Right lung (tissue), 5 donors: ENCODE data around the gene NTF3. TPM values are rescaled to one million over a fixed set of nuclear protein-coding genes. Genes with fewer than 3 reads are reported as not detected.
A peak's percentile ranks its signal among the peaks of the same experiment; 100 is the strongest.

Experiments
- DNase-seq, 2 donors: peaks; one replicate each; pipeline ENCODE4 v3.0.0-alpha.2; 2013
- polyA plus RNA-seq, 5 donors: library from polyadenylated mRNA; unstranded; fragments of 120-200 nt; gene quantifications; one replicate each; pipeline versions ENCODE4 v1.2.1 to v1.2.3, GENCODE V29; 2013; ENCODE audit warnings: inconsistent platforms in 1 of 5, low replicate concordance in 1 of 5; ENCODE audit not compliant: insufficient read length in 5 of 5, insufficient read depth in 1 of 5

The NTF3 gene
- polyA plus RNA-seq, 5 donors, result 2.4 to 4.1 (median 3.0) TPM

DNA sequence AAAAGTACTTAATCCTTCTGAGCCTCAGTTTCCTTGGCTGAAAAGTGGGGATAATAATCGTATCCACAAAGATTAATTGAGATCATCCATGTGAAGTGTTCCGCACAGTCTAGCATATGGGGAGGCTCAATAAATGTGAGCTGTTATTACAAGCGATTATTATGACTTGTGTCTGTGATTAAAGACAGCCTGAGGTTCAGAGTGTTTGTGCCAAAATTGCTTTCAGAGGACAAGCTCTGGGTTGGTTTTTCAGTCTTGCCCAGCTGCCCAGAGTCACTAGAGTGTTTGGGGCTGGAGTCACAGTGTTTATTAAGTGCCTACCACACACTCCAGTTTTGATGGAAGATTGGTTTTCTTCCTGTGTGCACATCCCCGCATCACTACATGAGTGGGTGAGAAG, 53.5 kb downstream of the NTF3 start:
- DNase-seq, result peak; percentile 72 to 75

DNA sequence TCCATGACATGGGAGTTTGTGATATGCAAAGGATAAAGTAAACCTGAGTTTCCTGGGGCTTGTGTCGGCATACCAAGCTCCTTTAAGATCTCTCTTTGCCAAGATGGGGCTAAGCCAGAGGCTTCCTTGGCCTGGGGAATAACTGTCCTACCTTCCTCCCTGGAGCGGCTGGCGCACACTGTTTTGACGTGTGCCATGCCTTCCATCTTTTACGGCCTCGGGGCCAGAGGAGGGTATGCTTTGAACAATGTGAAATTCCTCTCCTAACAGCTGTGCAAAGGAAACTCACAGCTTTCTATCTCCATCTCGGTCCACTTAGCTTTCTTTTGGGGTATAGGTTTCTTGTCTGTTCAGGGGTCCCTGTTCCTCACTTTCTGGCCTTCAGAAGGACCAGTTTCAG, 55.2 kb downstream of the NTF3 start:
- no peak for DNase-seq

DNA sequence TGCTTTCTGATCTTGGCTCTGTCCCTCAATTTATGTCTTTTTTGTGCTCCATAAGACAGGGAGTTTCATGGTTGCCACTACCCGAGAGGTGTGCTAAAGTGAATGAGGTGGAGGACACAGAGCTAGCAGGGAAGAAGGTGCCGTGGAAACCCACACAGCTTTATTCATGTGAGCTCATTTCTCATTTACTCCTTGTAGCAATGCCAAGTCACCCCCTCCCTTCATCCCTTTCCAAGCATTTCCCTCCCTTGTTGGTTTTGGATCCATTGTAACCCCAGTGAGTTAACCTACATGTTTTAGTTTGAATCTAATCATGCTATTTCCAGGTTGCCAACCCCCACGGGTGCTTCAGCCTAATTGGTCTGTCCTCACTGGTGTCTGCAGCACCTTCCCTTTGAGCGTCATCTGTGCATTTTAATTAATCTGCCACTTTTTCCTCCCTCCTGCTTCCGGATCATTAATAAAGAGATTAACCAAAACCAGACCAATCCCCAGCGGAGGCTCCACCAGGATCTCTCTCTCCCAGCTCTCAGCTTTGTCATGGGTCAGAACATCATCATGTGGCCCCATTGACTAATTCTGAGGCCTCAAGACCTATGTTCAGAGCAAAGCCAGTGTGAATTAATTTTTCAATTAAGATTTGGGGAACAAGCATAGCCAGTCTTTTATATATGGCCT, 56.2 kb downstream of the NTF3 start:
- no peak for DNase-seq

DNA sequence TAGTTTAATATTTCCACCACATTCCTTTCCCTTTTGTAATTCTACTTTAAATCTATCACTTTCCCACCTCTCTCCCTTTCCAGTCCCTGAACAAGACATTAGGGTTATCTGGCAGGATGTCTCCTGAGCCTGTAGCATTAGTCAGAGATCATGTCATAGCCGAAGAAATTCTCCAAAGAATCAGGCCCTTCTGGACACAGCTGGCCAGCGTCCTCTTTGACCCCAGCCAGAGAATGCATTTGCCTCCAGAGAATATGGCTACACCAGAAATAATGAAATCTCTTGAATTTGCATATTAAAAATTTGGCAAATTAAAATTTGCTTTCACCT, 56.7 kb downstream of the NTF3 start:
- no peak for DNase-seq

DNA sequence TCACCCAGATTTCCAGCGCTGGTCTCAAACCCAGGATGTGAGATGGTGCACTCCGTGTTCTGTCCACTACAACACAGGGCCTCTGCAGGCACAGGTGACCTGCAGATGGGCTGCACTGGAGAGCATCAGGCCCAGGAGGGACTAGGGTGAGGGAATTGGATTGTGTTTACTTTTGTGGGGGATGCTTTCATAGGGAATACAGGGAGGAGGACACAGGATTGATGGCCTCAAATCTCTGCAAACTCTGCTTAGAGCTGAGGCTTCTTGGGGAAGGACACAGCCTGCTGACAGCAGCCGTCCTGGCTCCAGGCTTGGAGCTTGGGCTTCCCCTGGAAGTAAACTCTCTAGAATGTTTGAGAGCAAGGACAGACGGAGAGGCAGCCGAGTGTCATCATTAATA, 57.1 kb downstream of the NTF3 start:
- no peak for DNase-seq

GRCh38 chr12:5489760-5490406, 58.0 kb downstream of the NTF3 start:
- no peak for DNase-seq

- DNase-seq, result no peak
These were observed 60.7 kb downstream of the NTF3 start for GRCh38 chr12:5492562-5492961.

DNA sequence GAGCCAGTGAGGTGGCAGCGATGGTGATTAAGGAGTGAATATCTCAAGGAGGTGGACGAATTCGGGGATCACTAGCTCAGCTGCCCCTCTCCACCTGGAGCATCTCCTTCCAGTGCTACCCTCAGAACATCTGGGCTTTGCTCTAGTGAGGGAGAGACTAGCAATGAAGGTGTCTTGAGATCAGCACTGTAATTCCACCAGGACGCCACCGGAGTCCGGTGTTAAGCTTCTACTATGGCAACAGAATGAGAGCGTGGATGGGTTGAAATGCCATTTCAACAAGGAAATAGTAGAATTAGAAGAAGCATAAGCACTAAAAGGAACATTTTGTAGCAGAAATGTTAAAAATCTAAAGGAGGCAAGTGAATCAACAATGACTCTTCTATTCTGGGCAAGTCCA, 61.1 kb downstream of the NTF3 start:
- no peak for DNase-seq

DNA sequence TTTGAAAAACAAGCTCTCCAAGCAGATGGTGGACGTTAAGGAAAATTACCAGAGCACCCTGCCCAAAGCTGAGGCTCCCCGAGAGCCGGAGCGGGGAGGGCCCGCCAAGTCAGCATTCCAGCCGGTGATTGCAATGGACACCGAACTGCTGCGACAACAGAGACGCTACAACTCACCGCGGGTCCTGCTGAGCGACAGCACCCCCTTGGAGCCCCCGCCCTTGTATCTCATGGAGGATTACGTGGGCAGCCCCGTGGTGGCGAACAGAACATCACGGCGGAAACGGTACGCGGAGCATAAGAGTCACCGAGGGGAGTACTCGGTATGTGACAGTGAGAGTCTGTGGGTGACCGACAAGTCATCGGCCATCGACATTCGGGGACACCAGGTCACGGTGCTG, 62.4 kb downstream of the NTF3 start:
- no peak for DNase-seq

- no peak for DNase-seq
These were observed 65.6 kb downstream of the NTF3 start for GRCh38 chr12:5497329-5498053.

- no peak for DNase-seq
These were observed 66.2 kb downstream of the NTF3 start for GRCh38 chr12:5498076-5498475.

- no peak for DNase-seq
These were observed 66.9 kb downstream of the NTF3 start for GRCh38 chr12:5498806-5499205.

DNA sequence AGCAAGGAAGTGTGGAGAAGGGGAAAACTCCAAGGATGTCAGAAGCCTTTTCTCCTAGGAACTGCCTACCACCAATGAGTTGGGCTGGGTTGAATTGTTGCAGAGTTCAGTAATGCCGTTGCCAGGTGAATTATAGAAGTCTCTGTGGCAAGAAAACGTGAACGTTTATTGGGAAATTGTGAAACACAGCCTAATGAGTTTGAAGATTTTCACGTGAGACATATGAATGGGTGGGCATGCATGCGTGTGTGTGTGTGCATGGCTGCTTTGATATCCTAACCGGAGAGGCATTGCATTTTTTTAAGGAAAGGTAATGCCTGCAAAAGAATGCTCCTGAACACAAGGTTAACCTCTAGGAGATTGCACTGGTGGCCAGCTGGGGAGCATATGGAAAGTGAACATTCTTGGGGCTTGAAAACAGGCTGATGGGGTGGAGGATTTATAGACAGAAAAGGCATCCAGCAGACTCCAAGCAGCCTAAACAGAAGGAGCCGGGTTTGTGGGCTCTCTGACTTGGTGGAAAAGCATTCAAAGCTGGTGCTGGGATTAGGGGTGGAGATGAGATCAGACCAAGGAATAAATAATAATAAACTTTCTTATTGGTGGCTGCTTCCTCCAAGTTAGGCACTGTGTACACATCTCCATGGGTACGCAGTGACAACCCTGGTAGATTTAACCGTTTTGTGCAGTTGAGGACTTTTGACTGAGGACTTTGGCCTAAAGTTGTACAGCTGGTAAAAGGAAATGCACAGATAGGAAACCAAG, 67.8 kb downstream of the NTF3 start:
- DNase-seq, result no peak

GRCh38 chr12:5500331-5500659, 68.4 kb downstream of the NTF3 start:
- no peak for DNase-seq

- DNase-seq, result no peak
These were observed 71.9 kb downstream of the NTF3 start for GRCh38 chr12:5503774-5504173.

DNA sequence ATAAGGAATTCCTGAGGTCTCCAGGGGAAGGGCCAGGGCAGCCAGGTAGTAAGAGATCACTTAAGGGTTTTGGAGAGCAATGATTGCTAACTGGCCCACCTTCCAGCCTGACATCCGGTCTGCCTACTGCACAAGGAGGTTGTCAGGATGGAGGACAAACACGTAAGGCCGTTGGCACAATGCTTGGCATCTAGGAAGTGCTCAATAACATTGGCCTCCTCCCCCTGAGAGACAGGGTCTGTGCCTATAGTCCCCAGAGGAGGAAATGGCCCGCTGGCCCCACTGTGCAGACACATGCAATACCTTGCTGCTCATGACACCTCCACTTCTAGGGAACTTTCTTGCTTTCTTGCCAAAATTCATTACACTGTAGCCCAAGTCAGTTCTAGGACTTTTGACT, 73.2 kb downstream of the NTF3 start:
- no peak for DNase-seq

- DNase-seq, result no peak
These were observed 73.8 kb downstream of the NTF3 start for GRCh38 chr12:5505751-5506150.

DNA sequence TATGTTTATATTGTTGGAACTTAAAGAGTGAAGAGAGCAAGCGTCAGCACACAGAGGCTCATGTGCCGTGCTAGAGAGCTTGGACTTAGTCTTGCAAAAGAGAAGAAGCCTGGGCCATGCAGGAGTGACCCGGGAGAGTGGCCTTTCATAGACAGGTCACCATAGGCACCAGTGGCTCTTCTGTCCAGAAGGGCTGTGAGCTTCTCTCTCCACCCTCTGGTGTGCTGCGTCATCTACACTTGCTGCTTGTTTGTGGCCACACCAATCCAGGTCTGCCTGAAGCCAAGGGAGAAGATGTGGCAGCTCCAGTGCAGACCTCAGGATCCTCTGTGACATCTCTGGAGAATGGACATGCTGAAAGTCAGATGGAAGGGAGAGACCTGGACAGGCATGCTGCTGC, 74.4 kb downstream of the NTF3 start:
- DNase-seq, result no peak

- DNase-seq, result no peak
These were observed 74.9 kb downstream of the NTF3 start for GRCh38 chr12:5506821-5507231.

GRCh38 chr12:5507401-5507935, 75.6 kb downstream of the NTF3 start:
- DNase-seq, result no peak

GRCh38 chr12:5507944-5508343, 76.0 kb downstream of the NTF3 start:
- DNase-seq, result no peak

GRCh38 chr12:5509102-5509501, 77.2 kb downstream of the NTF3 start:
- DNase-seq, result no peak

- no peak for DNase-seq
These were observed 77.6 kb downstream of the NTF3 start for GRCh38 chr12:5509557-5509956.
